SKM-1 treated with dmso at 0.1 percent for 144 hours (cell line): ENCODE measurements around the gene KAT8.
A peak's percentile ranks its signal among the peaks of the same experiment; 100 is the strongest.
"Not testable (repeated sequence)": the region's sequence is repeated elsewhere in the genome, so short reads cannot be mapped to it uniquely, and the experiment has no call there.

Experiments
- DNase-seq: peaks from one replicate; lab custom pipeline; 2025; ENCODE audit not compliant: unreplicated experiment; lab: John Stamatoyannopoulos, UW

The KAT8 gene

DNA sequence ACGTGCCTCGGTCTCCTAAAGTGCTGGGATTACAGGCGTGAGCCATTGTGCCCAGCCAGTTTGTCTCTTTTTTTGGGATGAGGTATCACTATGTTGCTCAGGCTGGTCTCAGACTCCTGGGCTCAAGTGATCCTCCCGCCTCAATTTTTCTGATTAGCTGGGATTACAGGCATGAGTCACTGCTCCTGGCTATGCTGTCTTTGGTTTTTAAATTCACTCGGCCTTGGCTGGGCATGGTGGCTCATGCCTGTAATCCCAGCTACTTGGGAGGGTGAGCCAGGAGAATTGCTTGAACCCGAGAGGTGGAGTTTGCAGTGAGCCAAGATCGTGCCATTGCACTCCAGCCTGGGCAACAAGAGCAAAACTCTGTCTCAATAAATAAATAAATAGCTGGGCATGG lies 27.0 kb downstream of the KAT8 start:
- not testable (repeated sequence) for DNase-seq

DNA sequence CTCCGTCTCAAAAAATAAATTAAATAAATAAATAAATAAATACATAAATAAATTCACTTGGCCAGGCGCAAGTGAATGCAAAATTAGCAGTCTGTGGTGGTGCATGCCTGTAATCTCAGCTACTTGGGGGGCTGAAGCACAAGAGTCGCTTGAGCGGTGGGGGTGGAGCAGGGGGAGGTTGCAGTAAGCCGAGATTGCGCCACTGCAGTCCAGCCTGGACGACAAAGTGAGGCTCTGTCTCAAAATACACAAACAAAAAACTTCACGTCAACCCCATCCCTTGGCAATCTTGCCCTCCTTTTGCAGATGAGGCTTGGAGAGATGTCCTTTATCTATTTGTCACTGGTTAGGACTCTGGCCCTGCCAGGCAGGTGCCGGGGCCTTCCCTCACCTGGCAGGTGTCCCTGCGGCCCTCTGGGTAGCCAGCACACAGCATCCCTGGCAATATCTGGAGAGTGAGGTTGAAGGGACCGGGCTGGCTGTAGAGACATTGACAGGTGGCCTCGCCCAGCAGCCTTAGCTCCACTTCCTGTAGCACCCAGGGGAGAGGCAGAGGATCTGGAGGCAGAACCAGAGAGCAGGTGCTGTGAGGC lies 28.0 kb downstream of the KAT8 start:
- no peak for DNase-seq

- no peak for DNase-seq
Measured at GRCh38 chr16:31147574-31147973, 30.1 kb downstream of the KAT8 start.

DNA sequence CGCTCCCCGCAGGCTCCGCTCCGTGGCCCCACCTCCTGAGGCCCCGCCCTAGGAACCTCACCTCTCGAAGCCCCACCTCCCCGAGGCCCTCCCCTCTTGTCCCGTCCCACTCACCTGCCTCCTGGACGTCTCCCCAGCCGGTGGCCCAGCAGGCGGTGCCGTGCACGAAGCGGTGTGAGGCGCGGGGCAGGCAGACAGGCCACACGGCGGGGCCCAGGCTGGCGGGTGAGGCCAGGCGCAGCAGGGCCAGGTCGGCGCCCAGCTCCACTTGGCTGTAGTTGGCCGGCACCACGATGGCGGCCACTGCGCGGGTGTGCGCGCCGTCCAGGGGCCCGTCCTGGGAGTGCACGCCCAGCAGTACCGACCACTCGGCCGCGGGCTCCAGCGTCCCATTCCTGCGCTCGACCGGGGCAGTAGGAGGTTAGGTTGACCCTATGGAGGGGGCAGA lies 30.8 kb downstream of the KAT8 start:
- DNase-seq = no peak

- DNase-seq = no peak
Measured at GRCh38 chr16:31148896-31149295, 31.4 kb downstream of the KAT8 start.

DNA sequence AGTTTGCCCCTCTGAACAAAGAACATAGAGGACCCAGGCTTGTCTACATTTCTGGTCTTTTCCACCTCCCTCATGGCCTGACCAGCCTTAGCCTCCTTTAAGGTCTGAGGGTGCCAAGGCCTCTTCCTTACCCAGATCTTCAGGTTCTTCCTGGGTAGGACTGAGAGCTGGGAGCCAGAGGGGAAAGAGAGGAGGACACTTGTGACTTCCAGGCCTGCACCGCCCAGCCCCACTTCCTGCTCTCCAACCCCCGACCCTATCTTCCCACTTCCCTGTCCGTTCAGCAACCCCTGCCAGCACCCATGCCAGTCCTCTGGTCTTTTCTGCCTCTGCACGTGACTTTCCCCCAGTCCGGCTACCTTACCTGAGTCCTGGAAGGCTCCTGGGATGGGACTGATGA lies 31.9 kb downstream of the KAT8 start:
- DNase-seq = no peak

GRCh38 chr16:31149894-31150890 lies 32.7 kb downstream of the KAT8 start, which contains the start of gene PRSS36:
TSS of gene PRSS36 (minus strand) at chr16:31150066. CDS start at chr16:31150035, 31 bp downstream.
- no peak for DNase-seq

DNA sequence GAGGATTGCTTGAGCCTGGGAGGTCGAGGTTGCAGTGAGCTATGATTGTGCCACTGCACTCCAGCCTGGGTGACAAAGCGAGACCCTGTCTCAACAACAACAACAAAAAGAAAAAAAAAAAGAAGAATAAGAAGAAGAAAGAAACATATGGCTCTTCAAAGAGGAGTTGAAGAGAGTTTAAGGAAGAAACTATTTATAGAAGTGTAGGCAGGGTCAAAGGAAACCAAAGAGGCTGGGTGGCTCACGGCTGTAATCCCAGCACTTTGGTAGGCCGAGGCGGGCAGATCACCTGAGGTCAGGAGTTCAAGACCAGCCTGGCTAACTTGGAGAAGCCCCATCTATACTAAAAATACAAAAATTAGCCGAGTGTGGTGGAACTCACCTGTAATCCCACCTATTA lies 33.5 kb downstream of the KAT8 start:
- DNase-seq = peak; percentile 54

DNA sequence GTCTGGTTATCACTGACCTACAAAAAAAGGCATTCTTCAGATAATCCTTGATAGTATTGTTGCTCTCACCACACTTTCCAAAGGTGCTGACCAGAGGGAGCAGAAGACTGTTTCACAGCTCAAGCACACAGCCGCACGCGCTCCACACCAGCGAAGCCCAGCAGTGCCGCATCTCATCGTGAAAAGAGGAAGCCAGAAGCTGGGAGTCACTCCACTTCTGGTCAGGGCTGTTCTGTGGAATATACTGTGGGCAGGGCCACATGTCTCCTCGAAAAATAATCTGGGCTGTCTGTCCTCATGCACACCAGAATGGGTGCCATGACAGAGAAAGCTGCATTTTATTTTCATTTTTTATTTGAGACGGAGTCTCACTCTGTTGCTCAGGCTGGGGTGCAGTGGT lies 39.7 kb downstream of the KAT8 start:
- DNase-seq = peak; percentile 67

DNA sequence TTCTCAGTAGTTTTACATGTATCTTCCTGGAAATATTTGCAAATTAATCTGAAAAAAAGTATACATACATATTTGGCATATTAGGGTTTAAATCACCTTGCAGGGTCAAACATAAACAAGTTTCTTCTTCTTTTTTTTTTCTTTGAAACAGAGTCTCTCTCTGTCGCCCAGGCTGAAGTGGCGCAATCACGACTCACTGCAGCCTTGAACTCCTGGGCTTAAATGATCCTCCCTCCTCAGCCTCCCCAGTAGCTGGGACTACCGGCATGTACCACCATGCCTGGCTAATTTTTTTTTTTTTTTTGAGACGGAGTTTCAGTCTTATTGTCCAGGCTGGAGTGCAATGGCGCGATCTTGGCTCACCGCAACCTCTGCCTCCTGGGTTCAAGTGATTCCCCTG lies 49.9 kb downstream of the KAT8 start:
- DNase-seq = no peak

DNA sequence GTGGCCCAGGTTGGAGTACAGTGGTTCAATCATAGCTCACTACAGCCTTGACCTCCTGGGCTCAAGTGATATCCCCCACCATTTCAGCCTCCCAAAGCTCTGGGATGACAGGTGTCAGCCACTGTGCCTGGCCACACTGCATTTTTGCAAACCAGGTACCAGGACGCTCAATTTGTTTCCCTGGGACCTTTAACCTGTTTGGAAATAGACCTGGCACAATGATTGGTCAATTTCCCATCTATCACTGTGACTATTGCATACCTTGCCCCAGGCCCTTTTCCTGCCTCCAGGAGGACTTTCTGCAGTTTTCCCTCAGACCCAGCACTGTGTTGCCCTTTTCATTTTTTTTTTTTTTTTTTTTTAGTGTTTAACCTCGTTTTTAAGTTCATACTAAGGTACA lies 51.4 kb downstream of the KAT8 start:
- no peak for DNase-seq

GRCh38 chr16:31170048-31170447 lies 52.6 kb downstream of the KAT8 start:
- not testable (repeated sequence) for DNase-seq

GRCh38 chr16:31177136-31177535 lies 59.7 kb downstream of the KAT8 start:
- no peak for DNase-seq

- DNase-seq = no peak
Measured at GRCh38 chr16:31179219-31179746, 61.8 kb downstream of the KAT8 start.

GRCh38 chr16:31179747-31180459 lies 62.4 kb downstream of the KAT8 start, which contains the start of gene FUS:
TSS of gene FUS (plus strand) at chr16:31180139. CDS start at chr16:31180215, 76 bp downstream.
- DNase-seq = peak; percentile 90
